Endothelial cell (in vitro differentiated cells): ENCODE results near the gene HSPA12A. TPM values are rescaled to one million over a fixed set of nuclear protein-coding genes. Genes with fewer than 3 reads are reported as not detected.

Source experiments
- DNase-seq: peaks from one replicate; pipeline ENCODE4 v3.0.0; 2021; ENCODE audit warnings: low spot score
- H3K27ac Mint-ChIP-seq: one replicate; pipeline ENCODE4 v1.8.0; 2021; ENCODE audit warnings: mixed read lengths, inconsistent platforms; ENCODE audit not compliant: unreplicated experiment
- H3K27me3 Mint-ChIP-seq: one replicate; pipeline ENCODE4 v1.8.0; 2021; ENCODE audit warnings: mild to moderate bottlenecking, moderate library complexity, mixed read lengths, inconsistent platforms; ENCODE audit not compliant: unreplicated experiment
- H3K36me3 Mint-ChIP-seq: one replicate; pipeline ENCODE4 v1.8.0; 2021; ENCODE audit warnings: mild to moderate bottlenecking, low read depth, mixed read lengths, inconsistent platforms; ENCODE audit not compliant: unreplicated experiment
- H3K4me1 Mint-ChIP-seq: one replicate; pipeline ENCODE4 v1.8.0; 2021; ENCODE audit warnings: mild to moderate bottlenecking, mixed read lengths, inconsistent platforms; ENCODE audit not compliant: unreplicated experiment
- H3K4me3 Mint-ChIP-seq: one replicate; pipeline ENCODE4 v1.8.0; 2021; ENCODE audit warnings: mild to moderate bottlenecking, mixed read lengths, inconsistent platforms; ENCODE audit not compliant: unreplicated experiment
- H3K9me3 Mint-ChIP-seq: one replicate; pipeline ENCODE4 v1.8.0; 2021; ENCODE audit warnings: mixed read lengths, inconsistent platforms; ENCODE audit not compliant: unreplicated experiment
- total RNA-seq: library from RNA; stranded (reverse); fragmentation: NEBNext Ultra II Directional; extraction: Animal tissue kit (Norgen Biotek cat#: 25700); gene quantifications from one replicate; pipeline ENCODE4 v1.2.1, GENCODE V29; 2021; ENCODE audit not compliant: unreplicated experiment
- TF ChIP-seq, protein P1 (sequence below): fragments of 200-600 bp; sonication (generic); IDR thresholded peaks from one replicate; pipeline ENCODE4 v1.5.0; 2021; ENCODE audit warnings: antibody characterized with exemption; ENCODE audit not compliant: unreplicated experiment

The HSPA12A gene
- total RNA-seq, 1 donor from 2014 or later: 2.8 TPM

DNA sequence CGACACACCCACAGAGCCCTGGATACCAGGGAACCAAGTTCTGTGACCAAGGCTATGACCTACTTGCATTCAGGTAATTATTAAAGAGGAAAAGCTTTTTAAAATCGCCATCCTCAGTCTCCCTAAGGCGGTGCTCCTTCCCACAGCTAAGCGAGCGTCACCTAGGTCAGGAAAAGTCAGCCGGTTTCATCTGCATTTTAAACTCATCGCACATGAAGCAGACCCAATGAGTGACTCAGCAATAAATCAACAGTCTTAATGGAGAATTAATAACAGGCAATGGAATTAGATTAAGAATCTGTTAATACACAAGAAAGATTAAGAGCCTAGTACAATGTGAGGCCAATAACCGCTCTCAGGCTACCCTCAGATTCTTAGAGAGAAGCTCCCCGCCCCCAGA is 59.2 kb downstream of the HSPA12A start:
- no peaks in the 10 kb centered on the region for H3K9me3 Mint-ChIP-seq
- H3K27me3 Mint-ChIP-seq: peaks cover 5% of the 10 kb centered on the region
- H3K4me3 Mint-ChIP-seq: no peak overlapping the region
- TF ChIP-seq, protein P1, sequence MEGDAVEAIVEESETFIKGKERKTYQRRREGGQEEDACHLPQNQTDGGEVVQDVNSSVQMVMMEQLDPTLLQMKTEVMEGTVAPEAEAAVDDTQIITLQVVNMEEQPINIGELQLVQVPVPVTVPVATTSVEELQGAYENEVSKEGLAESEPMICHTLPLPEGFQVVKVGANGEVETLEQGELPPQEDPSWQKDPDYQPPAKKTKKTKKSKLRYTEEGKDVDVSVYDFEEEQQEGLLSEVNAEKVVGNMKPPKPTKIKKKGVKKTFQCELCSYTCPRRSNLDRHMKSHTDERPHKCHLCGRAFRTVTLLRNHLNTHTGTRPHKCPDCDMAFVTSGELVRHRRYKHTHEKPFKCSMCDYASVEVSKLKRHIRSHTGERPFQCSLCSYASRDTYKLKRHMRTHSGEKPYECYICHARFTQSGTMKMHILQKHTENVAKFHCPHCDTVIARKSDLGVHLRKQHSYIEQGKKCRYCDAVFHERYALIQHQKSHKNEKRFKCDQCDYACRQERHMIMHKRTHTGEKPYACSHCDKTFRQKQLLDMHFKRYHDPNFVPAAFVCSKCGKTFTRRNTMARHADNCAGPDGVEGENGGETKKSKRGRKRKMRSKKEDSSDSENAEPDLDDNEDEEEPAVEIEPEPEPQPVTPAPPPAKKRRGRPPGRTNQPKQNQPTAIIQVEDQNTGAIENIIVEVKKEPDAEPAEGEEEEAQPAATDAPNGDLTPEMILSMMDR: no peak
- no peak for DNase-seq
- no peaks in the 10 kb centered on the region for H3K36me3 Mint-ChIP-seq
- H3K27ac Mint-ChIP-seq: no peak overlapping the region
- H3K4me1 Mint-ChIP-seq: peaks cover 13% of the 10 kb centered on the region

DNA sequence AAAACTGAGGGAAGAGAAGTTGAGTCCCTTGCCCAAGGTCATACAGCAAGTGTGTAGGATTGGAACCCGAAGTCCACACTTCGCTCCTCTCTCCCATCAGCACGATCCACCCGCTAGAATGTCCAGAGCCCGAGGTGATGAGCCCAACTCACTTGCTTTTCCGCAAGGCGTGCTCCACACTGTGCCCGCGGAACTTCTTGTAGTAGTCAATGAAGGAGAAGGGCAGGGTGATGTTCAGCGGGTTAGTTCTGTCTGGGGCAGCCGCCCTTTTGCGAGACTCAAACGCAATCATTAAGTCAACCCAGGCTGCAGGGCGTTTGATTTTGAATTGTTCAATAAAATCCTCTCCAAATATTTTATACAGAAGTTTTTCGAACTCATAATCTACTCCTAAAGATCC is 63.0 kb downstream of the HSPA12A start:
- peaks cover 16% of the 10 kb centered on the region for H3K4me1 Mint-ChIP-seq
- H3K27ac Mint-ChIP-seq: no peak overlapping the region
- H3K27me3 Mint-ChIP-seq: peaks cover 5% of the 10 kb centered on the region
- H3K4me3 Mint-ChIP-seq: no peak overlapping the region
- TF ChIP-seq, protein P1: no peak
- no peaks in the 10 kb centered on the region for H3K9me3 Mint-ChIP-seq
- no peaks in the 10 kb centered on the region for H3K36me3 Mint-ChIP-seq
- no peak for DNase-seq

DNA sequence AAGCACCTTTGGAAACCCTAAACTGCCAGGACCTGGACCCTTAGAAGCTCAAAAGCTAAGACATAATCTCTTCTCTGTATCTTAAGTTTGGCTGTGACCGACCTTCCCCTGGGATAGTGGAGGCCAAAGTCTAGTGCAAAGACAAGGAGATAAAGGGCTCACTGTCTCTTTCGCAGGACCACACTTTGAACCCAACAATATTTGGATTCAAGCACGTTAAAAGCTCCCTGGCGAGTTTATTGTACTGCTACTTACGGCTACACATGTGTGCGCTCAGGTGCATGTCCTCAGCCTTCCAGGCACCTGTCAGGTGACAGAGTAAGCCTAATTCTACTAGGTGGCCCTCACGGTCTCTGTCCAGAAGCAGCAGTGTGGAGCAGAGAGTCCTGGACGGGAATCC is 65.7 kb downstream of the HSPA12A start:
- Mint-ChIP-seq H3K27me3 (peaks cover 3% of the 10 kb centered on the region), H3K9me3 (no peaks in the 10 kb centered on the region), H3K4me3 (no peak overlapping the region), H3K27ac (no peak overlapping the region), H3K4me1 (peaks cover 10% of the 10 kb centered on the region), H3K36me3 (no peaks in the 10 kb centered on the region)
- no peak for DNase-seq
- TF ChIP-seq, protein P1: no peak

DNA sequence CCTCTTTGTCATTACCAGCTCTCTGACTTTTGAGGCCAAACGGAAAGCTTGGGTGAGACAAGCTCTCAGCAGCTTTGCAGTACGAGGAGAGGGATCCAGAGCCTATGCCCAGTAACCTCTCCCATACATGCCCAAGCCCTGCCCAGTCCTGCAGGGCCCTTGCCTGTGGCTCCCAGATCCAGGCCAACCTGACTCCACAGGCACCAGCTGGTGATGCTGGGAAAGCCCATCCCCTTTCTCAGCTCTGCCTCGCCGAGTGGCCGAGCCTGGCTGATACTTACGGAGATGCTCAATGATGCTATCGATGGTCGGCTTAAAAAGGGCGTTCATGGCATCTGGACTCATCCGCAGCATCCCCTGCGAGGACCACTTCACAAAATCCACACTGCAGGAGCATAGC is 66.2 kb downstream of the HSPA12A start:
- Mint-ChIP-seq H3K36me3 (no peaks in the 10 kb centered on the region), H3K4me1 (peaks cover 9% of the 10 kb centered on the region), H3K4me3 (no peak overlapping the region), H3K27me3 (peaks cover 2% of the 10 kb centered on the region), H3K27ac (peak overlapping the region; percentile 2), H3K9me3 (no peaks in the 10 kb centered on the region)
- TF ChIP-seq, protein P1: no peak
- no peak for DNase-seq

DNA sequence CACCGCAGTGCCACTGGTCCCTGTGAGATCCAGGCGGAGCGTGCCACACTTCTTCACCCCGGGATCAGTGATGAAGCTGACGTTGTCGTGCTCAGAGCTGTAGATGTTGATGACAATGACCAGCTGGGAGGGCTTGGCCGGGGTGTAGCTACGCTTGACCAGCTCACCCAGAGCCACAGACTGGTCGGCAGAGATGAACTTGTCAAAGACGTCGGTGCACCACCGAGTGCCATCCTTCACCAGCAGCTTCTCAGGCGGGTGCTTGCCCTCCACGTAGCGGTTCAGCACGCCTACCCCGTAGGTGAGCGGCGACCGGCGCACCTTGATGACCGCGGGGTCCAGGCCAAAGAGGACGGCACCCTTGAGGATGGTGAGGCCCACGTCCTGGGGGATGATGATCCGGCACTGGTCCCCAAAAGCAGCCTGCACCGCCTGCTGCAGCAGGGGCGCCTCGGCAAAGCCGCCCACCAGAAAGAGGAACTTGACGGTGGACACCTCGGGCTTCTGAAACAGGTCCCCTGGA is 67.4 kb downstream of the HSPA12A start:
- Mint-ChIP-seq H3K27ac (no peak overlapping the region), H3K36me3 (no peaks in the 10 kb centered on the region), H3K27me3 (peaks cover 2% of the 10 kb centered on the region), H3K4me3 (no peak overlapping the region), H3K4me1 (peaks cover 12% of the 10 kb centered on the region), H3K9me3 (no peaks in the 10 kb centered on the region)
- TF ChIP-seq, protein P1: no peak
- DNase-seq: no peak
